ENCODE data around the gene FAM200A. TPM values are rescaled to one million over a fixed set of nuclear protein-coding genes. Genes with fewer than 3 reads are reported as not detected.

FAM200A gene
- total and polyA plus RNA-seq, 2 of the 13 experiments (the other 11 are each of a cell fraction or from before 2014, with no cell fraction given), result 4.7 to 6.3 TPM

- H3K27me3 ChIP-seq (ENCODE audit: control insufficient read depth in 1 of 2, insufficient read depth in 2 of 2, low read length in 2 of 2), result no peaks in the 10 kb centered on the region
- FAIRE-seq (no peak), ATAC-seq (no peak), DNase-seq (ENCODE audit: low spot score) (no peak)
- BruUV-seq (replicated peaks), result no TSS peak
- POLR2A ChIA-PET, result no interaction called here
- H3K27ac ChIP-seq (ENCODE audit: extremely low read length, insufficient read depth, low read length), result no peak overlapping the region
- H3K79me2 ChIP-seq (ENCODE audit: insufficient read depth, low read length), result no peaks in the 10 kb centered on the region
- peaks cover 10 to 47% of the 10 kb centered on the region in 2 experiments for H3K36me3 ChIP-seq (replicated peaks in 1 of 2; ENCODE audit: control insufficient read depth in 1 of 2, insufficient read depth in 2 of 2, low read length in 2 of 2)
- no peak for TF ChIP-seq NFE2L1 (CRISPR knock-in tag; IDR thresholded peaks at IDR 0.05; ENCODE audit: borderline replicate concordance)
- TF ChIP-seq REPIN1 (CRISPR knock-in tag; IDR thresholded peaks at IDR 0.05; ENCODE audit: borderline replicate concordance, low read depth), result no peak
- TF ChIP-seq FOXM1 (CRISPR knock-in tag; IDR thresholded peaks at IDR 0.05), result no peak
- TF ChIP-seq MTF2 (CRISPR knock-in tag; IDR thresholded peaks at IDR 0.05; ENCODE audit: borderline replicate concordance), result no peak
- no peak for TF ChIP-seq TBX2 (CRISPR knock-in tag; IDR thresholded peaks at IDR 0.05; ENCODE audit: borderline replicate concordance)
- no peak for TF ChIP-seq ZFY (CRISPR knock-in tag; IDR thresholded peaks at IDR 0.05)
- no peak for TF ChIP-seq GTF3A (CRISPR knock-in tag; conservative IDR thresholded peaks at IDR 0.05)
- intact Hi-C loops (cut with micrococcal nuclease; ENCODE audit: unreplicated experiment), result no loop called here
- WGBS (ENCODE audit: low lambda C conversion rate), result 95% methylated on average over 3 of the region's 3 CpGs
- in situ Hi-C loops (cut with HindIII; ENCODE audit: extremely low pct_ligation_motif_present, low pct_unique_long_range_greater_than_20kb), result no loop called here
- CTCF ChIA-PET (ENCODE audit: low intra/inter-chr PET ratio, low total read pairs), result no interaction called here
- H3K4me1 ChIP-seq (ENCODE audit: insufficient read depth, low read length), result no peaks in the 10 kb centered on the region
- no peaks in the 10 kb centered on the region for H3K9me3 ChIP-seq (ENCODE audit: low read length)
- H4K20me1 ChIP-seq (ENCODE audit: insufficient read depth, low read length), result no peaks in the 10 kb centered on the region
- no peak overlapping the region for H3K9ac ChIP-seq (ENCODE audit: insufficient read depth, low read depth, low read length)
- no peak overlapping the region for H2AFZ ChIP-seq (ENCODE audit: low read length)
- no peak overlapping the region for H3K4me3 ChIP-seq (replicated peaks in 1 of 3; ENCODE audit: insufficient read depth in 1 of 3, low read depth in 2 of 3, low read length in 3 of 3)
- no peak overlapping the region for H3K4me2 ChIP-seq (ENCODE audit: low read depth, low read length)
Measured at GRCh38 chr7:99521399-99521798, 30.5 kb downstream of the FAM200A start.

- no peak overlapping the region for H3K4me2 ChIP-seq (ENCODE audit: low read depth, low read length)
- H3K79me2 ChIP-seq (ENCODE audit: insufficient read depth, low read length), result no peaks in the 10 kb centered on the region
- no peaks in the 10 kb centered on the region for H3K4me1 ChIP-seq (ENCODE audit: insufficient read depth, low read length)
- no peak overlapping the region for H3K27ac ChIP-seq (ENCODE audit: extremely low read length, insufficient read depth, low read length)
- whole genome bisulfite sequencing (ENCODE audit: low lambda C conversion rate), result 97% methylated on average over 1 of the region's 1 CpG
- DNase-seq (ENCODE audit: low spot score) (no peak), FAIRE-seq (no peak), ATAC-seq (no peak)
- ChIA-PET POLR2A (no interaction called here), CTCF (ENCODE audit: low intra/inter-chr PET ratio, low total read pairs) (no interaction called here)
- in situ Hi-C loops (cut with HindIII; ENCODE audit: extremely low pct_ligation_motif_present, low pct_unique_long_range_greater_than_20kb) (no loop called here), intact Hi-C loops (cut with micrococcal nuclease; ENCODE audit: unreplicated experiment) (no loop called here)
- peaks cover 8 to 43% of the 10 kb centered on the region in 2 experiments for H3K36me3 ChIP-seq (replicated peaks in 1 of 2; ENCODE audit: control insufficient read depth in 1 of 2, insufficient read depth in 2 of 2, low read length in 2 of 2)
- H3K9me3 ChIP-seq (ENCODE audit: low read length), result no peaks in the 10 kb centered on the region
- no TSS peak for BruUV-seq (replicated peaks)
- H3K4me3 ChIP-seq (replicated peaks in 1 of 3; ENCODE audit: insufficient read depth in 1 of 3, low read depth in 2 of 3, low read length in 3 of 3), result no peak overlapping the region
- no peaks in the 10 kb centered on the region for H4K20me1 ChIP-seq (ENCODE audit: insufficient read depth, low read length)
- H3K27me3 ChIP-seq (ENCODE audit: control insufficient read depth in 1 of 2, insufficient read depth in 2 of 2, low read length in 2 of 2), result no peaks in the 10 kb centered on the region
- no peak overlapping the region for H3K9ac ChIP-seq (ENCODE audit: insufficient read depth, low read depth, low read length)
- H2AFZ ChIP-seq (ENCODE audit: low read length), result no peak overlapping the region
- TF ChIP-seq E2F1 (CRISPR knock-in tag; IDR thresholded peaks at IDR 0.05) (no peak), DBP (CRISPR knock-in tag; IDR thresholded peaks at IDR 0.05; ENCODE audit: not compliant biosample characterization) (no peak), BCLAF1 (IDR thresholded peaks at IDR 0.05) (no peak), XBP1 (CRISPR knock-in tag; IDR thresholded peaks at IDR 0.05) (no peak), ZMYM2 (CRISPR knock-in tag; IDR thresholded peaks at IDR 0.05) (no peak), MXI1 (IDR thresholded peaks at IDR 0.05; ENCODE audit: borderline replicate concordance, low read depth, low read length) (no peak), BHLHE40 (IDR thresholded peaks at IDR 0.05; ENCODE audit: low read length) (no peak)
Measured at GRCh38 chr7:99514050-99514449, 37.9 kb downstream of the FAM200A start.

Measured in HepG2 (cell line).